Aorta (tissue), 5 donors: Measurements from ENCODE around the gene HYI. TPM values are rescaled to one million over a fixed set of nuclear protein-coding genes. Genes with fewer than 3 reads are reported as not detected.

ENCODE experiments used
- ATAC-seq: fragments of 200-7000 bp; cut with Tn5 transposase; one replicate; pipeline ENCODE4 v1.9.1; 2022; ENCODE audit warnings: moderate library complexity; ENCODE audit not compliant: low FRiP score
- DNase-seq, 2 donors: peaks; one replicate each; pipeline ENCODE4 v3.0.0-alpha.2; 2020
- H3K27ac ChIP-seq, 2 donors: one replicate each; pipeline ENCODE4 v1.5.1; 2013; ENCODE audit warnings: low read length in 2 of 2, mild to moderate bottlenecking in 2 of 2, moderate library complexity in 2 of 2, control low read depth in 1 of 2, inconsistent platforms in 1 of 2, low read depth in 1 of 2
- H3K27me3 ChIP-seq, 2 donors: one replicate each; pipeline ENCODE4 v1.6.1; 2013; ENCODE audit warnings: control low read depth in 1 of 2, low read length in 1 of 2, mild to moderate bottlenecking in 1 of 2, moderate library complexity in 1 of 2; ENCODE audit not compliant: insufficient read depth in 2 of 2, control insufficient read depth in 1 of 2
- H3K36me3 ChIP-seq, 2 donors: one replicate each; pipeline ENCODE4 v1.6.1; 2013; ENCODE audit warnings: control low read depth in 1 of 2, low read length in 1 of 2, mild to moderate bottlenecking in 1 of 2; ENCODE audit not compliant: insufficient read depth in 2 of 2, control insufficient read depth in 1 of 2
- H3K4me1 ChIP-seq, 2 donors: one replicate each; pipeline ENCODE4 v1.6.1; 2013; ENCODE audit warnings: low read length in 2 of 2, control low read depth in 1 of 2, mild to moderate bottlenecking in 1 of 2, moderate library complexity in 1 of 2; ENCODE audit not compliant: insufficient read depth in 2 of 2, control insufficient read depth in 1 of 2
- H3K4me3 ChIP-seq, 2 donors: one replicate each; pipeline ENCODE4 v1.5.1; 2013; ENCODE audit warnings: low read length in 2 of 2, control low read depth in 1 of 2, mild to moderate bottlenecking in 1 of 2
- H3K9me3 ChIP-seq: one replicate; pipeline ENCODE4 v1.6.1; 2013; ENCODE audit warnings: mild to moderate bottlenecking, low read length; ENCODE audit not compliant: control insufficient read depth
- WGBS, 2 donors: extraction: QIAGEN DNeasy Blood & Tissue Kit; methylation state at CpG; one replicate each; pipeline ENCODE4 v1.1.7; 2013; 5-methylcytosine and 5-hydroxymethylcytosine counted together
- intact Hi-C, 2 donors: fragments of 100-400 bp; cut with DNase I; formaldehyde crosslinking; loops; one replicate each; pipeline versions ENCODE4 v1.14.2 to v1.15.0; 2022
- polyA plus RNA-seq, 2 donors: library from polyadenylated mRNA; stranded (reverse); fragments of 200-250 nt; gene quantifications; one replicate each; pipeline ENCODE4 v1.2.3, GENCODE V29; 2013
- total RNA-seq, 2 donors: library from RNA; stranded (reverse); fragmentation: NEBNext Ultra II Directional; extraction: Animal tissue kit (Norgen Biotek cat#: 25700); gene quantifications; one replicate each; pipeline ENCODE4 v1.2.1, GENCODE V29; 2021
- donor health status: healthy with polysubstance abuse.
- donor health status: Bipolar disorder and iron deficiency.
- donor health status: DM: no; HTN: no; CAD: no.
- donor health status: DM: no; HTN: no; CAD: no.
- donor health status: DM: yes; HTN: yes; CAD: no.

The HYI gene
- total and polyA plus RNA-seq, 4 donors, result 38.0 to 190 (median 63.6) TPM

DNA sequence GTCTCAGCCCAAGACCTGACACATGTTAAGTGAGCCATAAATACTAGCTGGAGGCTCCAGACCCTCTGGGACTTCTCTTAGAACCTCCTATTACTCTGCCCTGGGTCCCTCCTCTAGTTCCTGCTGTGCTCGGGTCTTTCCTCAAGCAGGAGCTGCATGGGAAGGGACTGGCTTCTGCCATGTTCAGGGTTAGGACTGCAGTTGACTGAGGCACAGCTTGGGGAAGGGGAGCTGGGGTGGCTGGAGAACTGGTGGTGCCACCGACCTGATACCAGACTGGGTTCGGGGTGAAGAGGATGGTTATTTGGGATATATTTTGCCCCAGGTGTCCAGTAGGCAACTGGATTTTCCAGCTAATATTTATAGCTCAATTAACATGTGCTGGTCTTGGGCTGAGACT, 15.7 kb downstream of the HYI start:
- Histone ChIP-seq H3K27ac (no peak overlapping the region), H3K9me3 (no peaks in the 10 kb centered on the region), H3K4me3 (no peak overlapping the region), H3K36me3 (peaks cover 0 to 6% of the 10 kb centered on the region in 2 donors), H3K4me1 (no peaks in the 10 kb centered on the region), H3K27me3 (no peaks in the 10 kb centered on the region)
- intact Hi-C loops, result no loop called here
- no peak for ATAC-seq
- WGBS, 2 donors, result 83 to 84% methylated on average over 3 of the region's 3 CpGs
- peak in 1 of 2 donors; percentile 8 for DNase-seq

DNA sequence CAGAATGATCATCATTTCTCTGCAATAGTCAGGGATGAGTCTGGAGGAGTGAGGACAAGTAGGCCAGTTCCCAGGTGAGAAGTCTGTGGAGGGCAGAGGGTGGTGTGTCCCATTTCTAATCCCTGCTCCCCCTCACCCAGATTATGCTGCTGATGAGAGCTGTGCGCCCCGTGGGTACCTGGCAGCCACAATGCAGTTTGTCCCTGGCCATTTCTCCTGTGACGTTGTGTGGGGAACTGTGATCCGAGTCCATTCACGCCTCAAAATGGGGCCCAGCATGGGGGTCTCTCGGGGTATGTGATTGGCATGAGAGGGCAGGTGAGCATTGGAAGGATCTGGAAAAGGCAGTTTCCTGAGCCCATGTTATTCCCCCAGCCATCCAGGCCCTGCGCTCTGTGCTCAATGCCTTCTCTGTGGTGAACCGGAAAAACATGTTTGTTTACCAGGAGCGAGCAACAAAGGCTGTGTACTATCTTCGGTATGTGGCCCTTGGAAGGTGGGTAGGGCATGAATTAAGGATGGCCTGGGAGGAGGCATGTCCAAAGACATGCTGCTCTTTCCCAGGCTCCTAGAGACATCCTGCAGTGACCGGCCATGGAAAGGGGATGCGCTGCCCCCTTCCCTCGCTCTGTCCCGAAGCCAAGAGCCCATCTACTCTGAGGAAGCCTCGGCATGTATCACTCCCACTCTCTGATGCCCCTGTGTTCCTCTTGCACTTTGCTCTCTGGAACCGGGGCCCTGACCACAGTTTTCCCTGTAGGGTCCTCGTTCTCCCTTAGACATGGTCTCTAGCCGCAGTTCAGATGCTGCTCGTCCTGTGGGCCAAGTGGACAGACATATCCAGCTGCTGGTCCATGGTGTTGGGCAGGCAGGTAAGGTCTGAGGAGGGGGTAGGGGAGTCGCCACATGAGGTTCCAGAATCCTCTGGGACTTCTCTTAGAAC, 16.4 kb downstream of the HYI start:
- ATAC-seq, result no peak
- no peak overlapping the region for H3K4me3 ChIP-seq
- H3K9me3 ChIP-seq, result no peaks in the 10 kb centered on the region
- no peak overlapping the region for H3K27ac ChIP-seq
- 92% methylated on average over 20 of the region's 20 CpGs for WGBS, 2 donors
- no peaks in the 10 kb centered on the region for H3K4me1 ChIP-seq
- peak in 1 of 2 donors; percentile 40 for DNase-seq
- H3K27me3 ChIP-seq, result no peaks in the 10 kb centered on the region
- H3K36me3 ChIP-seq, result peaks cover 0 to 10% of the 10 kb centered on the region in 2 donors
- intact Hi-C loops, result no loop called here

DNA sequence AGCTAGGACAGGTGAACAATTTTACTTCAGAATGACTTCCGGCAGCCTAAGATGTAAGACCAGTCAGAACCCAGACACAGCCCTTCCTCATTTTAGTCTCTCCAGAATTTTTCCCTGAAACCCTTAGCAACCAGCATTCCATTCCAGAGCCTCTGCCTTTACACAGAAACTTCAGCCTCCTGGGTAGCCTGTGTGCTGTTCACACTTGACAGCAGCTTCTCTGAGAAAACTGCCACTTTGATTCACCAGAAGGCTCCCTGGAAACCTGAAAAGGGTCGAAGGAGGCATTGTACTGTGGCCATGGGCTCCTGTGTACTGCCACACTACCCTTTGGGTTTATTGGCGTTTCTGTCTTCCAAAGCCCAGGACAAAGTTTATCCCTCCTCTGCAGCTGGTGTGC, 17.4 kb downstream of the HYI start:
- Histone ChIP-seq H3K4me3 (no peak overlapping the region), H3K9me3 (no peaks in the 10 kb centered on the region), H3K4me1 (no peaks in the 10 kb centered on the region), H3K27me3 (no peaks in the 10 kb centered on the region), H3K36me3 (peaks cover 0 to 11% of the 10 kb centered on the region in 2 donors), H3K27ac (no peak overlapping the region)
- 77 to 80% methylated on average over 3 of the region's 3 CpGs for WGBS, 2 donors
- ATAC-seq, result no peak
- intact Hi-C loops, result no loop called here
- DNase-seq, result peak in 1 of 2 donors; percentile 13

DNA sequence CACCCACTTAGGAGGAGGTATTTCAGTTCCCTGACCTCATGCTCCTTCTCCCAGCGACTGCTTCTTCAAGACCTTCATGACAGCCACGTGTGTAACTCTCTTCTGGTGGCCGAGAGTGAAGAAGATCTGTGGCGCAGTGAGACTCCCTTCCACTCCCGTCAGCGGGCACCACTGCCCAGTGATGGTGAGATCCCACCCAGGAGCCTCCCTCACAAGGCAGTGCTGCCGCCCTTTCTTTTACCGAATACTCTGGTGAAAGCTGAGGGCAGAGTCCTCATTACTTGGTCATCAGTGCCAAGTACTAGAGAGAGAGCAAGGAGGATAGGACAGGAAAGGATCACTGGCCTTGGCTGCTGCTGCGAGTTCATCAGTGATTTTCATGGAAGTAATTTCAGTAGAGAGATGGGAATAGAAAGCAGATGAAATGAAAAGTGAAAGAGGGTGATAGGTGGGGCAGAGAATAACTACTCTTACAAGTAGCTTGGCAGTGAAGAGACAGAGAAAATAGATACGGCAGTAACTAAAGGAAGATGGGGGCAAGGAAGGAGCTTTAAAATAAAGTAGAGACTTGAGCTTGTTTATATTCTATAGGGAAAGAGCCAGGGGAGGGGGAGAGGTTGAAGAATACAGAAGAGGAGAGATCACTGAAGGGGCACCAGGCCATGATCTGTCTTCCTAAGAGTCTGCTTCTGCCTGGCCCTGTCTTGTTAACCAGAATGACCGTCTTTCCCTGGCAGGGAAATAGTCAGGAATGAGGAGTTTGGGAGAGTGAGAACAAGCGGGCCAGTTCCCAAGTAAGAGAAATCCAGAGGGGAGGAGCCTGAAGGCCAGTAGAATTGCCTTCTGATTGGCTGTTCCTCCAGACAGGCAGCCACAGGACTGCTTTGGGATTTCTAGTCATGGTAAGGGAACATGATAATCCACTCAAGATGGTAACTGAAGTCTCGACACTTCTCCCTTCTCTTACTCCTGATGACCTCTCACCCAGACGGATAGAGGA, 18.3 kb downstream of the HYI start:
- 56 to 57% methylated on average over 14 of the region's 14 CpGs for WGBS, 2 donors
- DNase-seq (peak; percentile 63 to 67), ATAC-seq (peak; percentile 86)
- Histone ChIP-seq H3K27ac (peak overlapping the region in 1 of 2 donors; percentile 29), H3K36me3 (peaks cover 5 to 11% of the 10 kb centered on the region in 2 donors), H3K4me3 (no peak overlapping the region), H3K27me3 (no peaks in the 10 kb centered on the region), H3K9me3 (no peaks in the 10 kb centered on the region), H3K4me1 (no peaks in the 10 kb centered on the region)
- intact Hi-C loops, result no loop called here

DNA sequence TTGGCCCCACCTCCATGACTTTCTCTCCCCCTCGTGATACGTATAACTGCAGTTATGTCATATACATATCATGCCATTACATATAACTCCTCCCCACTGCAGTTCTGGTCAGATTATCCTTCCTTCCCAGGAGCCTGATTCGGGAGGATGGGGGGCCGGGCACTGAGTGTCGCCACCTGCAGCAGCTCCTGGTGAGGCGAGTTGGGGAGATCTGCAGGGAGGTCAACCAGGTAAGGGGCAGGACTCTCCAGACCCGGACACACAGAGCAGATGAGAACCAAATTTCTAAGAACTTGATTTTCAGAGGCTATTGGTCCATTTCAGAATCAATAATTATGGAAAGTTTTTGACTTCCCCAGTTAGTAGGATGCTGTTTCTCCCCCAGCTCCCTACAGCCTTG, 19.5 kb downstream of the HYI start:
- Histone ChIP-seq H3K27ac (no peak overlapping the region), H3K27me3 (no peaks in the 10 kb centered on the region), H3K9me3 (no peaks in the 10 kb centered on the region), H3K36me3 (peaks cover 13 to 14% of the 10 kb centered on the region in 2 donors), H3K4me1 (no peaks in the 10 kb centered on the region), H3K4me3 (no peak overlapping the region)
- intact Hi-C loops, result no loop called here
- 85 to 86% methylated on average over 7 of the region's 7 CpGs for WGBS, 2 donors
- DNase-seq (peak; percentile 36 to 38), ATAC-seq (no peak)

DNA sequence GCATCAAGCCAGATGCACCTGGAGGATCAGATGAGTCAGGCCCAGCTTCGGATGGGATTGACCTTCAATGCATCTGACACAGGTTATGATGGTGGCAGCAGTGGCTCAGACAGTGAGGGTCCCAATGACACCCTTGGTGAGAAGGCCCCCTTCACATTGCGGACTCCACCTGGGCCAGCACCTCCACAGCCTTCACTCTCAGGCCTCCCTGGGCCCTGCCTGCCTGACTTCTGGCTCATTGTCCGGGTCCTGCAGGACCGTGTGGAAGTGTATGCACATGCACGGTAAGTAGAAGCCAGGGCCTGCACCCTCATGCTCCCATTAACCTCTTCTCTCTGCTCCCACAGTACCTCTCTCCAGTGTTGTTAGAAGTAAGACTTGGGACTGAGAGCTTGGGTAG, 20.8 kb downstream of the HYI start:
- Histone ChIP-seq H3K4me1 (no peaks in the 10 kb centered on the region), H3K27me3 (no peaks in the 10 kb centered on the region), H3K4me3 (no peak overlapping the region), H3K36me3 (peaks cover 13 to 18% of the 10 kb centered on the region in 2 donors), H3K9me3 (no peaks in the 10 kb centered on the region), H3K27ac (no peak overlapping the region)
- WGBS, 2 donors, result 89 to 96% methylated on average over 5 of the region's 5 CpGs
- ATAC-seq, result no peak
- DNase-seq, result peak; percentile 18 to 61
- intact Hi-C loops, result no loop called here

DNA sequence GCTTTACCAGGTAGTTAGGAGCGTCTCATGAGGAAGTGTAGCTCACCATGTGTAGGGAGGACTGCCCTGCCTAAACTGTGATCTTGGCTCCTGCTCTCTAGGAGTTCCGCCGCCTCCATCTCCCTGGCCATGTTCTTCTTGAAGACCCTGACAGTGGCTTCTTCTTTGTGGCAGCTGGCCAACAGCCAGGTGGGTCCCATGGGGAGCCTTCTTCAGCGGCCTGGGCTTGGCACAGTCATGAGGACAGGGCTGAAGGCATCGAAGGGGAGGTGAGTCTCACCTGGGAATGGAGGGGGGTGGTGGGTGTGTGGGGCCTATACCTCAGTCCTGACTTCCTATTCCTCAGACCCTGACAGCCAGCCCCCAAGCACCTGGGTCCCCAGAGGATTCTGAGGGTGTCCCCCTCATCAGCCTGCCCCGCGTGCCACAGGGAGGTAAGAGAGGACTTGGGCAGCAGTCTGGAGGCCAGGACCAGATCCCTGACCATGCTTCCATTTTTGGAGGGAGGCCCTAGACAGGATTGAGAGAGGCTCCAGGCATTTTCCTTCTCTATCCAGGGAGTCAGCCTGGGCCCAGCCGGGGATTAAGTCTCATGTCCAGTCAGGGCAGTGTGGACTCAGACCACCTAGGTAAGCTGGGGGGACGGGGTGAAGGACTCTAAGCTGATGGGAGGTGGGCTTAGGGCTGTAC, 21.4 kb downstream of the HYI start:
- peaks cover 13 to 18% of the 10 kb centered on the region in 2 donors for H3K36me3 ChIP-seq
- WGBS, 2 donors, result 88 to 89% methylated on average over 9 of the region's 9 CpGs
- peak in 1 of 2 donors; percentile 65 for DNase-seq

DNA sequence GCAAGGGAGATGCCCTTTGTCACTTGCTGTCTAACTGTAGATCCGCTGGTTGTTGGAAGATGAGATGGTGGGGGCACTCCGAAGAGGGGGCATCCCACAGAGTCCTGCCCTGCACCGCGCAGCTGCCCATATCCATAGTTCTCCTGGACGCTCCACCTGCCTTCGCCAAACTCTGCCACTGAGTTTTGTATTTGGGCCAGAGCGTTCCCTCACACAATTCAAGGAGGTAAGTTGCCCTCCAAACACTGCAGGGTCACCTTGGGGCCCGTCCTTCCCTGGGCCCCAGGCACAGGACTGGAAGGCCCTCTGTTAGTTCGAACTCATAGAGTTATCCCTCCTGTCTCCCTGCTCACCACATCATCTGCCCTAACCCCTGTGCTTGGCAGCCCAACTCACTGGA, 22.1 kb downstream of the HYI start:
- Histone ChIP-seq H3K9me3 (no peaks in the 10 kb centered on the region), H3K27ac (no peak overlapping the region), H3K4me3 (no peak overlapping the region), H3K27me3 (no peaks in the 10 kb centered on the region), H3K4me1 (no peaks in the 10 kb centered on the region), H3K36me3 (peaks cover 13 to 18% of the 10 kb centered on the region in 2 donors)
- intact Hi-C loops, result no loop called here
- DNase-seq (peak in 1 of 2 donors; percentile 60), ATAC-seq (no peak)
- WGBS, 2 donors, result 95 to 96% methylated on average over 9 of the region's 9 CpGs

More for the DNA sequence above, 21.4 kb downstream of the HYI start:
- Histone ChIP-seq H3K4me3 (no peak overlapping the region), H3K9me3 (no peaks in the 10 kb centered on the region), H3K4me1 (no peaks in the 10 kb centered on the region), H3K27me3 (no peaks in the 10 kb centered on the region), H3K27ac (no peak overlapping the region)
- no peak for ATAC-seq
- intact Hi-C loops, result no loop called here
